Cardiac fibroblast (primary cell): ENCODE data around the gene MATN3.

ENCODE experiments used
- DNase-seq, 2 donors: peaks; one replicate each; pipeline versions ENCODE4 v3.0.0 to v3.0.0-alpha.2; 2010; ENCODE audit warnings: low read depth in 2 of 2
- H3K4me3 ChIP-seq, 2 donors: replicated peaks in 1 of 2; 1 replicate in 1 of 2; 2 replicates in 1 of 2; pipeline ENCODE4 v1.5.1; 2011; ENCODE audit warnings: low read depth in 2 of 2, low read length in 2 of 2, mild to moderate bottlenecking in 2 of 2, moderate library complexity in 1 of 2
- CTCF ChIP-seq: IDR thresholded peaks from one replicate; pipeline ENCODE4 v1.5.1; 2011; ENCODE audit warnings: low read depth, mild to moderate bottlenecking, low read length, inconsistent platforms

MATN3 gene

GRCh38 chr2:20027260-20027677, 14.8 kb upstream of the MATN3 start:
- peak in 1 of 2 donors; percentile 33 for DNase-seq
- TF ChIP-seq CTCF, result no peak
- no peak overlapping the region for H3K4me3 ChIP-seq

- no peak for TF ChIP-seq CTCF
- H3K4me3 ChIP-seq, result no peak overlapping the region
- DNase-seq, result peak in 1 of 2 donors; percentile 18
Measured at GRCh38 chr2:20025065-20025786, 12.8 kb upstream of the MATN3 start.

GRCh38 chr2:20023688-20024087, 11.2 kb upstream of the MATN3 start:
- no peak for TF ChIP-seq CTCF
- H3K4me3 ChIP-seq, result no peak overlapping the region
- no peak for DNase-seq

- no peak overlapping the region for H3K4me3 ChIP-seq
- no peak for TF ChIP-seq CTCF
- no peak for DNase-seq
Measured at GRCh38 chr2:20021405-20022009, 9.0 kb upstream of the MATN3 start.

GRCh38 chr2:20019747-20020146, 7.3 kb upstream of the MATN3 start:
- no peak for TF ChIP-seq CTCF
- DNase-seq, result no peak
- no peak overlapping the region for H3K4me3 ChIP-seq

DNA sequence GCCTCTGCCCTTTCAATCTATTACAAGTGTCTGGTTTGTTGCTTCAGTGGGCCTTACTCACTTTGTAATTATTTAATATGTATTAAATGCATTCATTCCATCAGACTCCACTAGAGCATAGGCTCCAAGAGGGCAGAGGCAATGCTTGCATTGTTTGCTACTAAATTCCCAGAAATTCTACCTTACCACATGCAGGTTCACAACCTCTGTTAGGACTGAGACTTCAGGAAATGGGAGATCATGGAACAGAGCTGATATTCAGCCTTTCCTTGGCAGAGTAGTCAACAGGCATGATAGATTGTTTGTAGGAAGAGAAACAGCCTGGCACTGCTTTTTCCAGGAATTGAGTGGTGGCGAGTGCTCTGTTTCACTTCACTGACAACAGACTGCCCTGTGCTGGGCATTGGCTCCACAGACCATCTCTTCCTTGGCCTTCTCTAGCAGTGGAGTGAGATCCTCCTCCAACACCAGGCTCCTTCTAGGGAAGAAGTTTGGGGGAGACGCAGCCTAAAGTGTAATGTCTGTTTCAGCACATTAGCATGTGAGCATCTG, 6.2 kb upstream of the MATN3 start:
- TF ChIP-seq CTCF, result no peak
- DNase-seq, result no peak
- H3K4me3 ChIP-seq, result no peak overlapping the region

DNA sequence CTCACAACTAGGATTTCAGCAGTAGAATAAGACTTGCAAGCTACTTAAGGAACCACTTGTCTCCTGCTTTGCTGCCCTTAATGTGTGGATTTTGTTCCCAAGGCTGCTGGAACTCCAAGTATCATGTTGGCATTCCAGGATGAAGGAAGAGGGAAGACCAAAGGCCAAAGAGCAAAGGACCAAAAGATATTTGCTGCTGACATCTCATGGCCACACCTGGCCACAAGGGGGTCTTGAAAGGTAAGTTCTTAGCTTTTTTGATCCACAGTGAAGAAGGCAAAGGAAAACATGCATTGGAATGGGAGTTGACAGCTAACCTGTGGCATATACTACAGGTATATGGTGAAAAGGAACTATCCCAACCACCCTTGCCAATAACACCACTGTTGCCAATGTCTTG, 3.9 kb upstream of the MATN3 start:
- no peak for DNase-seq
- H3K4me3 ChIP-seq, result no peak overlapping the region
- TF ChIP-seq CTCF, result no peak
